ENCODE measurements around the gene ZFP82. TPM values are rescaled to one million over a fixed set of nuclear protein-coding genes. Genes with fewer than 3 reads are reported as not detected.
A peak's percentile ranks its signal among the peaks of the same experiment; 100 is the strongest.

The ZFP82 gene
- total RNA-seq, result 1 to 10 TPM; 3.9 to 4.2 TPM

DNA sequence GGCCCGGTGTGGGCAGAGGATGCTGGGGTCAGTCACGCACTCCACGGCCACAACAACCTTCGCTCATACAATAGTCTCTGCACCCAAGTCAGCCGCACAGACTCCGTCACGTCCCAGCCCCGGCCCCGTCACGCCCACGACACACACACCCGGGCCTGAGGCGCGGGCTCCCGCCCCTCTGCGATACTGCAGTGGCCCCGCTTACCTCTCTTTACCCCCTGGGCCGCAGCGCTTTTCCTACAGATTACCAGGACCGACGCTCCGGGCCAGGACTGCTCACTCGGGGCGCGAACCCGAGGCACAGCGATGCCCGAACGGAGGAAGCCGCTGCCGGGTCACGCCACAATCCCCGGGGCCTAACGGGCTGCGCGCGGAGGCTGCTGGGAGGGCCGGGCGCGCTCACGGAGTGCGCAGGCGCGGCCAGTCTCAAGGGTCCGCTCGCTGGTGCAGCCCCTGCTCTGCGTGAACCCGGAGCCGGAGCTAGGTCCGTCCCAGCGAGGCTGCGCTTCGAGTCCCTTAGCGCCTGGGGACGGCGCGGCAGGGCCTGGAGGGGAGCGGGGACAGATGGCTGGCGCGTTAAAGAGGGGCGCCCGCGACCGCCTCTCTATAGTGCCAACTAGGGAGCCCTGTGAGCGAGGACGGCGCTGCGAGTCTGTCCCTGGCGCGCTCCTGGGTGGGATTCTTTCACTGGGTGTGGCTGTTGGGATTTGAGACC, at the start of gene ZFP82:
ZFP82 (minus strand) TSS at position 358 of the 715 bp plus-strand sequence. CDS start 8,855 bp downstream, outside the sequence.
- H3K36me3 Mint-ChIP-seq (ENCODE audit: low read depth), result peaks cover 33% of the 10 kb centered on the region
- peaks cover 7% of the 10 kb centered on the region for H3K27me3 Mint-ChIP-seq
- POLR2A ChIA-PET, result no interaction called here
- peak; percentile 76 for DNase-seq
- peak within 1 kb of the TSS; percentile 85 for H3K27ac Mint-ChIP-seq
- CTCF ChIA-PET, result interaction anchor here (0.6 to 0.7 kb wide), 2 partner anchors 29 to 203 kb away, joined by 3 read pairs; no protein-coding TSS in a partner anchor
- H3K9me3 Mint-ChIP-seq, result peaks cover 34% of the 10 kb centered on the region
- H3K4me1 Mint-ChIP-seq, result peaks cover 19% of the 10 kb centered on the region
- peak within 1 kb of the TSS; percentile 86 for H3K4me3 Mint-ChIP-seq

- Mint-ChIP-seq H3K36me3 (ENCODE audit: low read depth) (peaks cover 21% of the 10 kb centered on the region), H3K4me3 (no peak overlapping the region), H3K9me3 (peaks cover 37% of the 10 kb centered on the region), H3K27ac (no peak overlapping the region), H3K27me3 (no peaks in the 10 kb centered on the region), H3K4me1 (no peaks in the 10 kb centered on the region)
- ChIA-PET POLR2A (no interaction called here), CTCF (no interaction called here)
- no peak for DNase-seq
Observed at GRCh38 chr19:36460046-36460445, 41.6 kb upstream of the ZFP82 start.

- Mint-ChIP-seq H3K4me1 (no peaks in the 10 kb centered on the region), H3K36me3 (ENCODE audit: low read depth) (peaks cover 28% of the 10 kb centered on the region), H3K4me3 (no peak overlapping the region), H3K9me3 (peaks cover 47% of the 10 kb centered on the region), H3K27me3 (no peaks in the 10 kb centered on the region), H3K27ac (no peak overlapping the region)
- DNase-seq, result no peak
- POLR2A ChIA-PET, result no interaction called here
- CTCF ChIA-PET, result interaction anchor here (0.7 kb wide), 1 partner anchor 418 kb away, joined by 3 read pairs; no protein-coding TSS in a partner anchor
Observed at GRCh38 chr19:36456831-36457230, 38.4 kb upstream of the ZFP82 start.

- ChIA-PET CTCF (interaction anchor here (0.6 kb wide), 1 partner anchor 767 kb away, joined by 4 read pairs; no protein-coding TSS in a partner anchor), POLR2A (no interaction called here)
- Mint-ChIP-seq H3K27me3 (no peaks in the 10 kb centered on the region), H3K36me3 (ENCODE audit: low read depth) (peaks cover 45% of the 10 kb centered on the region), H3K4me1 (no peaks in the 10 kb centered on the region), H3K9me3 (peaks cover 53% of the 10 kb centered on the region), H3K27ac (no peak overlapping the region), H3K4me3 (no peak overlapping the region)
- no peak for DNase-seq
Observed at GRCh38 chr19:36449059-36449670, 30.7 kb upstream of the ZFP82 start.

- Mint-ChIP-seq H3K27ac (no peak overlapping the region), H3K9me3 (peaks cover 40% of the 10 kb centered on the region)
- no peak for DNase-seq
Observed at GRCh38 chr19:36441339-36441738, 22.9 kb upstream of the ZFP82 start.

DNA sequence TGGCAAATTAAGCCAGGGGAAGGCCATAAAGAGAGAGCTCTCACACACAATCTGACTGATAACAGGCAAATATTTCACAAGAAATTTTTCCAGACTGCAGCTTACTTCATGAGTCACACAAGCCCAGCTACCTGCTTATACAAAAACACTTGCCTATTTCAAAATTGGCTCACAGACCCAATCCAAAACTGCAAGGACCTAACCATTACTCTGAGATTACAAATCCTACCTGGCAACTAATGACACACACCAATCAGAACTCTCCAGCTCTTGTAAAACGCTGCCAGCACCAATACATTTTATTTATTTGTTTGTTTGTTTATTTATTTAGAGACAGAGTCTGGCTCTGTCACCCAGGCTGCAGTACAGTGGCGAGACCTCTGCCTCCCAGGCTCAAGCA, 18.1 kb upstream of the ZFP82 start:
- H3K9me3 Mint-ChIP-seq, result peaks cover 28% of the 10 kb centered on the region
- no peak overlapping the region for H3K27ac Mint-ChIP-seq

More at GRCh38 chr19:36441339-36441738, 22.9 kb upstream of the ZFP82 start:
- H3K27me3 Mint-ChIP-seq, result no peaks in the 10 kb centered on the region
- peaks cover 3% of the 10 kb centered on the region for H3K36me3 Mint-ChIP-seq (ENCODE audit: low read depth)
- no peak overlapping the region for H3K4me3 Mint-ChIP-seq
- ChIA-PET POLR2A (no interaction called here), CTCF (no interaction called here)
- no peaks in the 10 kb centered on the region for H3K4me1 Mint-ChIP-seq

DNA sequence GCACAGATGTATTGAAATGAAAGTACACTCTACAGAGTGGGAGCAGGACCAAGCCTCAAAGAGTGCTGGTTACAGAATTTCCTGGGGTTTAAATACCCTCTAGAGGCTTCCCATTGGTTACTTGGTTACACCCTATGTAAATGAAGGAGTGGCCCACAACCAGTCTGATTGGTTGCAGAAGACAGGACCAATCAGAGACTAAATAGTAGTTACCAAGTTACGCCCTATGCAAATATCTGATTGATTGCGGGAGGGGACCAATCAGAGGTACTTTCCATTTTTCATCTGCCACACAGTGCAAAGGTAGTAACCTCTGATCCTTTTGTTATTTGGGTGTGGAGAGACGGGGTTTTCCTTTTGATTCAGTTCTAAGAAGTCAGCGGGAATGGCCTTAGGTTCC, 5.5 kb upstream of the ZFP82 start:
- peaks cover 38% of the 10 kb centered on the region for H3K9me3 Mint-ChIP-seq
- ChIA-PET POLR2A (no interaction called here), CTCF (no interaction called here)
- no peak overlapping the region for H3K4me3 Mint-ChIP-seq
- no peak for DNase-seq
- H3K36me3 Mint-ChIP-seq (ENCODE audit: low read depth), result peaks cover 3% of the 10 kb centered on the region
- peaks cover 7% of the 10 kb centered on the region for H3K27me3 Mint-ChIP-seq
- H3K27ac Mint-ChIP-seq, result no peak overlapping the region
- peaks cover 1% of the 10 kb centered on the region for H3K4me1 Mint-ChIP-seq

More for the DNA sequence above, 18.1 kb upstream of the ZFP82 start:
- no peaks in the 10 kb centered on the region for H3K27me3 Mint-ChIP-seq
- ChIA-PET POLR2A (no interaction called here), CTCF (interaction anchor here (0.5 kb wide), 1 partner anchor 220 kb away, joined by 3 read pairs; no protein-coding TSS in a partner anchor)
- H3K36me3 Mint-ChIP-seq (ENCODE audit: low read depth), result no peaks in the 10 kb centered on the region
- H3K4me1 Mint-ChIP-seq, result no peaks in the 10 kb centered on the region
- no peak overlapping the region for H3K4me3 Mint-ChIP-seq
- DNase-seq, result no peak

GRCh38 chr19:36421749-36422481, 3.5 kb upstream of the ZFP82 start:
- DNase-seq, result no peak
- no peak overlapping the region for H3K4me3 Mint-ChIP-seq
- CTCF ChIA-PET, result no interaction called here
- POLR2A ChIA-PET, result no interaction called here
- H3K27me3 Mint-ChIP-seq, result peaks cover 7% of the 10 kb centered on the region
- H3K27ac Mint-ChIP-seq, result no peak overlapping the region
- H3K9me3 Mint-ChIP-seq, result peaks cover 41% of the 10 kb centered on the region
- peaks cover 19% of the 10 kb centered on the region for H3K36me3 Mint-ChIP-seq (ENCODE audit: low read depth)
- H3K4me1 Mint-ChIP-seq, result peaks cover 19% of the 10 kb centered on the region

DNA sequence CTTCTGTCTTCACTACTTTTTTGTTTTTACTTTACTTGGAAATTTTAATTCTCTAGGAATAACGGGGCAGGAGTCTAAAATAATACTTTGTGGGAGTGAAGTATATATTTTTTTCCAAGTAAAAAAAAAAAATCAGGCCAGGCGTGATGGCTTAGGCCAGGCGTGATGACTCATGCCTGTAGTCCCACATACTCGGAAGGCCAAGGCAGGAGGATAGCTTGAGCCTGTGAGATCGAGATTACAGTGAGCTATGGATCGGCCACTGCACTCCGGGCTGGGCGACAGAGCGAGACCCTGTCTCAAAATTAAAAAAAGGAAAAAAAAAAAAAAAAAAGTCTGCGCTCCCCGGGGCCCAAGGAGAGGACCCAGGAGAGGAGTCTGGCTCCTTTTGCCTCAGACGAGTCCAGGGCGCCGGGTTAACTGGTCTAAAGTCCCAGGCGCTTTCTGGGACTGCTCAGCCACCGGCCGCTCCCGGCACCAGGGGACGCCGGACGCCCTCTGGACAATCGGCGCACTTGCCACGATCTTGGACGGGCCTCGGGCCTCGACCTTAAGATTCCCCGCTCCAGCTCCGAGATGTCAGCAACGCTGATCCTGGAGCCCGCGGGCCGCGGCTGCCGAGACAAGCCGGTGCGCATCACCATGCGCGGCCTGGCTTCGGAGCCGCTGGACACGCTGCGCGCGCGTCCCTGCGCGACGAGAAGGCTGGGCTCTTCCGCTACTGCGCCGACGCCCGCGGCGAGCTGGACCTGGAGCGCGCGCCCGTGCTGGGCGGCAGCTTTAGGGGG, 2.7 kb upstream of the ZFP82 start:
- peaks cover 21% of the 10 kb centered on the region for H3K36me3 Mint-ChIP-seq (ENCODE audit: low read depth)
- peaks cover 7% of the 10 kb centered on the region for H3K27me3 Mint-ChIP-seq
- no peak for DNase-seq
- no peak overlapping the region for H3K4me3 Mint-ChIP-seq
- ChIA-PET CTCF (no interaction called here), POLR2A (no interaction called here)
- H3K4me1 Mint-ChIP-seq, result peaks cover 19% of the 10 kb centered on the region
- no peak overlapping the region for H3K27ac Mint-ChIP-seq
- peaks cover 39% of the 10 kb centered on the region for H3K9me3 Mint-ChIP-seq

GRCh38 chr19:36417752-36418286, 625 bp downstream of the ZFP82 start:
- CTCF ChIA-PET, result no interaction called here
- Mint-ChIP-seq H3K4me3 (peak overlapping the region; percentile 86), H3K9me3 (peaks cover 36% of the 10 kb centered on the region), H3K36me3 (ENCODE audit: low read depth) (peaks cover 38% of the 10 kb centered on the region), H3K4me1 (peaks cover 19% of the 10 kb centered on the region), H3K27ac (peak overlapping the region; percentile 85), H3K27me3 (peaks cover 7% of the 10 kb centered on the region)
- POLR2A ChIA-PET, result no interaction called here
- peak; percentile 16 for DNase-seq

- Mint-ChIP-seq H3K4me1 (no peaks in the 10 kb centered on the region), H3K27ac (no peak overlapping the region), H3K4me3 (no peak overlapping the region), H3K9me3 (peaks cover 42% of the 10 kb centered on the region), H3K27me3 (no peaks in the 10 kb centered on the region), H3K36me3 (ENCODE audit: low read depth) (peaks cover 54% of the 10 kb centered on the region)
- ChIA-PET POLR2A (no interaction called here), CTCF (no interaction called here)
- no peak for DNase-seq
Observed at GRCh38 chr19:36409841-36410240, 8.6 kb downstream of the ZFP82 start.

DNA sequence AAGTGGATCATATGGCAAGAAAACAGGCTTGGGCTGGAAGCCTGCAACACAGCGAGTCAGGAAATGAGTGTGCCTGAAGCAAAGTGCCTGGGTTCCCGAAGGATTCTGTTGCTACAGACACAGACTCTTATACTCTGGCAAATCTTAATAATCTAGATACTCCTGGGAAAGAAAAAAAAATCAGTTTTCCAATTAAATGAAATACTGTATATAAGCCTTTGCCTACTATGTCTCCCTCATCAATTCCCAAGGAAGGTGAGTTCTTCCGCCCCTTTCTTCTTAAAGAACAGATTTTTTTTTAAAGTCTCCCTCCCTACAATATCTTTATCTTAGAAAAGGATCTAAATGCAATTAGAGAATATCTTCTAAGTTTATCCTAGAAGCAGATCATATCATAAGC, 10.3 kb downstream of the ZFP82 start:
- H3K36me3 Mint-ChIP-seq (ENCODE audit: low read depth), result peaks cover 61% of the 10 kb centered on the region
- H3K27ac Mint-ChIP-seq, result no peak overlapping the region
- ChIA-PET POLR2A (no interaction called here), CTCF (no interaction called here)
- peaks cover 44% of the 10 kb centered on the region for H3K9me3 Mint-ChIP-seq
- H3K4me3 Mint-ChIP-seq, result no peak overlapping the region
- H3K27me3 Mint-ChIP-seq, result no peaks in the 10 kb centered on the region
- no peaks in the 10 kb centered on the region for H3K4me1 Mint-ChIP-seq
- DNase-seq, result no peak

Data from activated CD4-positive, alpha-beta memory T cell treated with anti-CD3 and anti-CD28 coated beads, Interleukin-2, amount 10 ng/mL, durations not matched to agents 7 days and 5 days (primary cell).